ENCODE data around the gene TCP11L2. TPM values are rescaled to one million over a fixed set of nuclear protein-coding genes. Genes with fewer than 3 reads are reported as not detected.

TCP11L2 gene
- total and polyA plus RNA-seq, 9 donors = 8.5 to 41.7 (median 21.2) TPM

- no peak for TF ChIP-seq CTCF (IDR thresholded peaks at IDR 0.05)
- TF ChIP-seq EP300 (IDR thresholded peaks at IDR 0.05) = no peak
- TF ChIP-seq POLR2A (IDR thresholded peaks at IDR 0.05) = no peak
- 77 to 85% (median 82%) methylated on average over 2 of the region's 2 CpGs for WGBS, 3 donors
- Histone ChIP-seq H3K4me3 (no peak overlapping the region), H3K27me3 (no peaks in the 10 kb centered on the region), H3K9me3 (no peaks in the 10 kb centered on the region), H3K4me1 (ENCODE audit: insufficient read depth) (no peaks in the 10 kb centered on the region), H3K27ac (no peak overlapping the region), H3K36me3 (no peaks in the 10 kb centered on the region)
- intact Hi-C loops (cut with DNase I) = no loop called here
- DNase-seq = no peak
Measured at GRCh38 chr12:106327309-106327869, 24.9 kb downstream of the TCP11L2 start.

GRCh38 chr12:106328735-106329134, 26.2 kb downstream of the TCP11L2 start:
- no peaks in the 10 kb centered on the region for H3K9me3 ChIP-seq
- WGBS, 3 donors = 91 to 92% (median 91%) methylated on average over 7 of the region's 7 CpGs
- no peak overlapping the region for H3K27ac ChIP-seq

GRCh38 chr12:106329231-106329982, 26.9 kb downstream of the TCP11L2 start:
- H3K27me3 ChIP-seq = no peaks in the 10 kb centered on the region
- intact Hi-C loops (cut with DNase I) = no loop called here
- 69 to 76% (median 74%) methylated on average over 12 of the region's 12 CpGs for WGBS, 3 donors
- H3K27ac ChIP-seq = no peak overlapping the region
- H3K9me3 ChIP-seq = no peaks in the 10 kb centered on the region
- H3K4me3 ChIP-seq = no peak overlapping the region
- no peak for DNase-seq
- H3K36me3 ChIP-seq = no peaks in the 10 kb centered on the region
- H3K4me1 ChIP-seq (ENCODE audit: insufficient read depth) = no peaks in the 10 kb centered on the region
- TF ChIP-seq POLR2A (IDR thresholded peaks at IDR 0.05) (no peak), EP300 (IDR thresholded peaks at IDR 0.05) (no peak), CTCF (IDR thresholded peaks at IDR 0.05) (no peak)

More at GRCh38 chr12:106328735-106329134, 26.2 kb downstream of the TCP11L2 start:
- no peak for DNase-seq
- Histone ChIP-seq H3K27me3 (no peaks in the 10 kb centered on the region), H3K36me3 (no peaks in the 10 kb centered on the region), H3K4me3 (no peak overlapping the region), H3K4me1 (ENCODE audit: insufficient read depth) (no peaks in the 10 kb centered on the region)
- TF ChIP-seq CTCF (IDR thresholded peaks at IDR 0.05) = no peak
- TF ChIP-seq EP300 (IDR thresholded peaks at IDR 0.05) = no peak
- TF ChIP-seq POLR2A (IDR thresholded peaks at IDR 0.05) = no peak
- intact Hi-C loops (cut with DNase I) = no loop called here

GRCh38 chr12:106331599-106331998, 29.1 kb downstream of the TCP11L2 start:
- TF ChIP-seq CTCF (IDR thresholded peaks at IDR 0.05) (no peak), EP300 (IDR thresholded peaks at IDR 0.05) (no peak)
- Histone ChIP-seq H3K9me3 (no peaks in the 10 kb centered on the region), H3K27ac (no peak overlapping the region), H3K4me1 (ENCODE audit: insufficient read depth) (no peaks in the 10 kb centered on the region), H3K36me3 (no peaks in the 10 kb centered on the region), H3K4me3 (no peak overlapping the region), H3K27me3 (no peaks in the 10 kb centered on the region)
- WGBS, 3 donors = 89 to 96% (median 96%) methylated on average over 2 of the region's 2 CpGs
- DNase-seq = no peak
- intact Hi-C loops (cut with DNase I) = no loop called here

Measured in ovary (tissue), 9 donors.